D721Med (cell line): ENCODE measurements around the gene PRRC2B.
"Not testable (repeated sequence)": the region's sequence is repeated elsewhere in the genome, so short reads cannot be mapped to it uniquely, and the experiment has no call there.

ENCODE experiments used
- DNase-seq: peaks from one replicate; pipeline ENCODE4 v3.0.0; 2011; ENCODE audit warnings: low spot score; ENCODE audit not compliant: insufficient read length
- FAIRE-seq: peaks from 2 replicates; lab custom pipeline; 2011; peaks lifted over from hg19 to GRCh38; lab: Jason Lieb, UNC
- CTCF ChIP-seq: IDR thresholded peaks from 2 replicates; pipeline ENCODE4 v1.5.1; 2012; ENCODE audit warnings: mild to moderate bottlenecking, control low read depth; ENCODE audit not compliant: insufficient read depth; ENCODE audit errors: missing control alignments

PRRC2B gene

GRCh38 chr9:131349881-131350563, 43.9 kb upstream of the PRRC2B start:
- TF ChIP-seq CTCF: peak; percentile 85
- no peak for FAIRE-seq
- peak; percentile 94 for DNase-seq

GRCh38 chr9:131356479-131356878, 37.4 kb upstream of the PRRC2B start:
- not testable (repeated sequence) for DNase-seq, FAIRE-seq

GRCh38 chr9:131358556-131358955, 35.3 kb upstream of the PRRC2B start:
- TF ChIP-seq CTCF: no peak
- no peak for DNase-seq
- no peak for FAIRE-seq

- no peak for FAIRE-seq
- TF ChIP-seq CTCF: no peak
- DNase-seq: no peak
Measured at GRCh38 chr9:131361202-131361833, 32.6 kb upstream of the PRRC2B start.

GRCh38 chr9:131365546-131365945, 28.3 kb upstream of the PRRC2B start:
- TF ChIP-seq CTCF: no peak
- DNase-seq (no peak), FAIRE-seq (no peak)

GRCh38 chr9:131366761-131367401, 27.0 kb upstream of the PRRC2B start:
- no peak for DNase-seq
- TF ChIP-seq CTCF: peak; percentile 61
- no peak for FAIRE-seq

- FAIRE-seq: no peak
- DNase-seq: no peak
- TF ChIP-seq CTCF: no peak
Measured at GRCh38 chr9:131367450-131367849, 26.4 kb upstream of the PRRC2B start.
